NCI-H748 (cell line): Measurements from ENCODE around the gene LYRM9.
A peak's percentile ranks its signal among the peaks of the same experiment; 100 is the strongest.
"Not testable (repeated sequence)": the region's sequence is repeated elsewhere in the genome, so short reads cannot be mapped to it uniquely, and the experiment has no call there.

Experiments
- DNase-seq: peaks from one replicate; lab custom pipeline; 2025; ENCODE audit not compliant: unreplicated experiment; lab: John Stamatoyannopoulos, UW

Gene LYRM9

GRCh38 chr17:27878776-27879562 is 14.2 kb downstream of the LYRM9 start:
- peak; percentile 59 for DNase-seq

- DNase-seq = no peak
Observed at GRCh38 chr17:27873746-27874145, 19.4 kb downstream of the LYRM9 start.

- no peak for DNase-seq
Observed at GRCh38 chr17:27873211-27873610, 20.0 kb downstream of the LYRM9 start.

- no peak for DNase-seq
Observed at GRCh38 chr17:27872776-27873175, 20.4 kb downstream of the LYRM9 start.

GRCh38 chr17:27871407-27871806 is 21.8 kb downstream of the LYRM9 start:
- DNase-seq = no peak

- no peak for DNase-seq
Observed at GRCh38 chr17:27870345-27870744, 22.8 kb downstream of the LYRM9 start.

- no peak for DNase-seq
Observed at GRCh38 chr17:27868565-27868964, 24.6 kb downstream of the LYRM9 start.

- no peak for DNase-seq
Observed at GRCh38 chr17:27862840-27863239, 30.3 kb downstream of the LYRM9 start.

GRCh38 chr17:27862004-27862403 is 31.2 kb downstream of the LYRM9 start:
- DNase-seq = no peak

GRCh38 chr17:27860971-27861664 is 32.0 kb downstream of the LYRM9 start:
- DNase-seq = peak; percentile 26

- no peak for DNase-seq
Observed at GRCh38 chr17:27858621-27859305, 34.4 kb downstream of the LYRM9 start.

- no peak for DNase-seq
Observed at GRCh38 chr17:27856676-27857432, 36.3 kb downstream of the LYRM9 start.

- no peak for DNase-seq
Observed at GRCh38 chr17:27855454-27855853, 37.7 kb downstream of the LYRM9 start.

GRCh38 chr17:27854163-27854562 is 39.0 kb downstream of the LYRM9 start:
- no peak for DNase-seq

- DNase-seq = no peak
Observed at GRCh38 chr17:27853091-27853490, 40.1 kb downstream of the LYRM9 start.

GRCh38 chr17:27849474-27850185 is 43.5 kb downstream of the LYRM9 start:
- DNase-seq = no peak

- peak; percentile 90 for DNase-seq
Observed at GRCh38 chr17:27848931-27849330, 44.2 kb downstream of the LYRM9 start.

GRCh38 chr17:27846808-27847307 is 46.3 kb downstream of the LYRM9 start:
- not testable (repeated sequence) for DNase-seq

- DNase-seq = no peak
Observed at GRCh38 chr17:27846042-27846655, 47.0 kb downstream of the LYRM9 start.
